ENCODE measurements around the gene TMEM62. TPM values are rescaled to one million over a fixed set of nuclear protein-coding genes. Genes with fewer than 3 reads are reported as not detected.

TMEM62 gene
- total RNA-seq, 2 donors from 2014 or later, result 33.0 to 34.2 TPM

DNA sequence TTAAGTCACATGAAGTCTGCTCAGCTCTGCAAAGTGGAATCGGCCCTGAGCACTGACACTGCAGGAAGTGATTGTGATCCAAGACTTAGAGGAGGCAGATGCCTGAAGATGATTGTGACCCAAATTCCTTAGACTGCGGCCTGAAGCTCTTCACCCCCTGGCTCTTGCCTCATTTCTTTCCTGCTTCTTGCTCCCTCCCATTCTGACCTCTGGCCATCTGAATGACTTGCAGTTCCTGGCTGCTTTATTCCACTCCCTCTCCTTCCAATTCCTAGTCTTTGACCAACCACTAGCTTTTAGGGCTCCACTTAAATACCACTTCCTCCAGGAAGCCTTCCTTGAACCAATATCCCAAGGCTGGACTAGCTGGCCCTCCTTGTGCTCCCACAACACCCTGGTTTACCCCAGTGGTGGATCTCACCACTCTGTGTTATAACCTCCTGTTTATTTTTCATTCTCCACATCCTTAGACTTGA, 97.3 kb downstream of the TMEM62 start:
- Histone ChIP-seq H3K27me3 (no peaks in the 10 kb centered on the region), H3K27ac (no peak overlapping the region), H3K9me3 (no peaks in the 10 kb centered on the region), H3K4me1 (no peaks in the 10 kb centered on the region), H3K9ac (ENCODE audit: low read depth in 2 of 2, low read length in 2 of 2) (no peak overlapping the region), H3K36me3 (no peaks in the 10 kb centered on the region), H3K4me3 (no peak overlapping the region)
- TF ChIP-seq, protein P1, sequence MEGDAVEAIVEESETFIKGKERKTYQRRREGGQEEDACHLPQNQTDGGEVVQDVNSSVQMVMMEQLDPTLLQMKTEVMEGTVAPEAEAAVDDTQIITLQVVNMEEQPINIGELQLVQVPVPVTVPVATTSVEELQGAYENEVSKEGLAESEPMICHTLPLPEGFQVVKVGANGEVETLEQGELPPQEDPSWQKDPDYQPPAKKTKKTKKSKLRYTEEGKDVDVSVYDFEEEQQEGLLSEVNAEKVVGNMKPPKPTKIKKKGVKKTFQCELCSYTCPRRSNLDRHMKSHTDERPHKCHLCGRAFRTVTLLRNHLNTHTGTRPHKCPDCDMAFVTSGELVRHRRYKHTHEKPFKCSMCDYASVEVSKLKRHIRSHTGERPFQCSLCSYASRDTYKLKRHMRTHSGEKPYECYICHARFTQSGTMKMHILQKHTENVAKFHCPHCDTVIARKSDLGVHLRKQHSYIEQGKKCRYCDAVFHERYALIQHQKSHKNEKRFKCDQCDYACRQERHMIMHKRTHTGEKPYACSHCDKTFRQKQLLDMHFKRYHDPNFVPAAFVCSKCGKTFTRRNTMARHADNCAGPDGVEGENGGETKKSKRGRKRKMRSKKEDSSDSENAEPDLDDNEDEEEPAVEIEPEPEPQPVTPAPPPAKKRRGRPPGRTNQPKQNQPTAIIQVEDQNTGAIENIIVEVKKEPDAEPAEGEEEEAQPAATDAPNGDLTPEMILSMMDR (IDR thresholded peaks at IDR 0.05), result no peak
- DNase-seq, result no peak
- intact Hi-C loops (cut with DNase I), result no loop called here

DNA sequence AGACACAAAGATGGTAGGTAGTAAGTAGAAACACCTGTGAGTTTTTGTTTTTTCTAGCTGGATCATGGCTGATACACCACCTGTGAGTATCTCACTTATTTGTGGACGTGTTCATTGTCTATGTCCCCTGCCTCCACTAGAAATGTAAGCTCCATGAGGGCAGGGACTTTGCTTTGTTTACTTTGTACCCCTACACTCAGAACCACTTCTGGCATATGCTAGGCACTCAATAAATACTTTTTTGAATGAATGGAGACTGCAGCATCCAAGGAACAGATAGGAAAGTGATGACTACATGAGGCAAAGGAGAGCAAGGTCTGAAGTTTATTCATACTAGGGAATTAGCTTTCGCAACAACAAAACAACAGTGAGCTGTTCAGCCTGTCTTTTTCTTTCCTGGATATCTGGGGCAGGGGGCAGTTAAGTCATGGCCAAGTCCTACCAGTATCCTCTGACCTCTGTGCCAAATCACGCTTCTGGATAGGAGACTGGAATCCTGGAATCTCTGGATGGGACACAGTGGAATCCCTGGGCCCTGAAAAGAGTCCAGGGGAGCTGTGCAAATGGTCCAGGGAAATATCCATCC, 99.0 kb downstream of the TMEM62 start:
- Histone ChIP-seq H3K27ac (no peak overlapping the region), H3K9me3 (no peaks in the 10 kb centered on the region), H3K4me1 (no peaks in the 10 kb centered on the region), H3K4me3 (no peak overlapping the region), H3K9ac (ENCODE audit: low read depth in 2 of 2, low read length in 2 of 2) (no peak overlapping the region), H3K36me3 (no peaks in the 10 kb centered on the region), H3K27me3 (no peaks in the 10 kb centered on the region)
- TF ChIP-seq, protein P1 (IDR thresholded peaks at IDR 0.05), result no peak
- intact Hi-C loops (cut with DNase I), result no loop called here
- DNase-seq, result no peak

Other genes with a start within 250 kb of the TMEM62 start
- gene TTBK2, start 212.8 kb upstream of the TMEM62 start, total RNA-seq, result 1 to 10 TPM; 6.8 to 9.1 TPM
- 10 to 100 TPM; 21.4 to 26.2 TPM for gene UBR1, start 27.5 kb upstream of the TMEM62 start, total RNA-seq
- 10 to 100 TPM; 48.2 to 64.5 TPM for gene CCNDBP1, start 51.8 kb downstream of the TMEM62 start, total RNA-seq
- not detected for gene EPB42, start 87.4 kb downstream of the TMEM62 start, total RNA-seq
- not detected for gene TGM5, start 133.3 kb downstream of the TMEM62 start, total RNA-seq
- gene TGM7, start 168.7 kb downstream of the TMEM62 start, total RNA-seq, result not detected
- 1 to 10 TPM; 7.7 to 8.3 TPM for gene LCMT2, start 197.0 kb downstream of the TMEM62 start, total RNA-seq
- gene ZSCAN29, start 237.5 kb downstream of the TMEM62 start, total RNA-seq, result 10 to 100 TPM; 26.2 to 26.6 TPM
- 10 to 100 TPM; 19.0 to 38.3 TPM for gene TUBGCP4, start 237.5 kb downstream of the TMEM62 start, total RNA-seq